NT2/D1 (cell line): ENCODE measurements around the gene RHBDD1.

ENCODE experiments used
- SUZ12 ChIP-seq: IDR thresholded peaks from 2 replicates; pipeline ENCODE4 v1.6.1; 2011; ENCODE audit not compliant: insufficient read length, insufficient read depth; ENCODE audit errors: extremely low read depth
- YY1 ChIP-seq: IDR thresholded peaks from 2 replicates; pipeline ENCODE4 v1.6.1; 2011; ENCODE audit not compliant: insufficient read length, insufficient read depth

- no peak for TF ChIP-seq SUZ12
- no peak for TF ChIP-seq YY1
Observed at GRCh38 chr2:226796840-226797288, 39.0 kb upstream of the RHBDD1 start.
